ENCODE results near the gene MAP7. TPM values are rescaled to one million over a fixed set of nuclear protein-coding genes. Genes with fewer than 3 reads are reported as not detected.

MAP7 gene
- total RNA-seq, 4 donors from 2014 or later: 4.6 to 9.7 (median 6.0) TPM

DNA sequence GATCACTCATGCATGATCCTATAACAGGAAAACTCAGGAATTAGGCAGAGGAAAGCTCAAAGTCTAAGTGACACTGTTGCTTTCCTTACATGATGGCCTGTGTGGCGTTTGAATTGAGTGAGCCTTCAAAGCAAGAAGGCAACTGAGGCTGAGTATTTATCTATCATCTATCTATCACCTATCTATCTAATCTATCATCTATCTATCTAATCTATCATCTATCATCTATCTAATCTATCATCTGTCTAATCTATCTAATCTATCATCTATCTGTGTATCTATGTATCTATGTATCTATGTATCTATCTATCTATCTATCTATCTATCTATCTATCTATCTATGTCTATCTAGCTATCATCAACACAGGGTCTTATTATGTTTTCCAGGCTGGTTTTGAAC lies 218.8 kb downstream of the MAP7 start:
- TF ChIP-seq CTCF (IDR thresholded peaks at IDR 0.05; ENCODE audit: low read depth): no peak

DNA sequence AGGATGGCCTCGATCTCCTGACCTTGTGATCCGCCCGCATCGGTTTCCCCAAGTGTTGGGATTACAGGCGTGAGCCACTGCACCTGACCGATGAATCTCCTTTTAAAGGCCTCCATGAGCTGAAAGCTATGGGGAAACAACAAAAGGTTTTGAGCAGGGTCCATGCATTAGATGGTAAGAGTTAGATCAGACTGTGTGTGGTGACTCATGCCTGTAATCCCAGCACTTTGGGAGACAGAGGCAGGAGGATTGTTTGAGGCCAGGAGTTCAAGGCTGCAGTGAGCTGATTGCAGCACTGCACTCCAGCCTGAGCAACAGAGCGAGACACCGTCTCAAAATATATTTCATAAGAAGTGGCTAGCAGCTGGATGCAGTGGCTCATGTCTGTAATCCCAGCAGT lies 219.6 kb downstream of the MAP7 start:
- no peak for TF ChIP-seq CTCF (IDR thresholded peaks at IDR 0.05; ENCODE audit: low read depth)

DNA sequence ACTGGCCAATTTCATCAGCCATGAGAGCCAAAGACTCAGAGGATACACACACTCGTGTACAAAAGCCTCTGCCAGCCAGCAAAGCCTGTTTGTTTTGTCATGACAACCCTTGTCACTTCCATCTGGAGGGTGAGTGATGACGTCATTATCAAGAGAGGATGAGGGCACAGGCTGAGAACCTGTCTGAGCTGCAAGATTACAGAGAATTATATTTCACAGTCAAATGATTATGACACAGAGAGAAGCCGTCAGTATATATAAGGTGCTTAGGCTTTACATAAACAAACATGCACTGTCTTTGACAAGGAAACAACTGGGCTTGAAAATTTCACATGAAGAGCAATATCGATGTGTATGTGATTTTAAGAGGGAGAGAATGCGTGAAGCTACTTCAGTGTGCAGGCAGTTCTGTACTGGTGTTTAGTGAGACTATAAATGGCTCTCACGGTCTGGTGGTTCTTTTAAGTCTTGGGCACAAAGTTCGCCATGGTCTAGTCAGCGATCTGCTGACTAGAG lies 224.1 kb downstream of the MAP7 start:
- no peak for TF ChIP-seq CTCF (IDR thresholded peaks at IDR 0.05; ENCODE audit: low read depth)

DNA sequence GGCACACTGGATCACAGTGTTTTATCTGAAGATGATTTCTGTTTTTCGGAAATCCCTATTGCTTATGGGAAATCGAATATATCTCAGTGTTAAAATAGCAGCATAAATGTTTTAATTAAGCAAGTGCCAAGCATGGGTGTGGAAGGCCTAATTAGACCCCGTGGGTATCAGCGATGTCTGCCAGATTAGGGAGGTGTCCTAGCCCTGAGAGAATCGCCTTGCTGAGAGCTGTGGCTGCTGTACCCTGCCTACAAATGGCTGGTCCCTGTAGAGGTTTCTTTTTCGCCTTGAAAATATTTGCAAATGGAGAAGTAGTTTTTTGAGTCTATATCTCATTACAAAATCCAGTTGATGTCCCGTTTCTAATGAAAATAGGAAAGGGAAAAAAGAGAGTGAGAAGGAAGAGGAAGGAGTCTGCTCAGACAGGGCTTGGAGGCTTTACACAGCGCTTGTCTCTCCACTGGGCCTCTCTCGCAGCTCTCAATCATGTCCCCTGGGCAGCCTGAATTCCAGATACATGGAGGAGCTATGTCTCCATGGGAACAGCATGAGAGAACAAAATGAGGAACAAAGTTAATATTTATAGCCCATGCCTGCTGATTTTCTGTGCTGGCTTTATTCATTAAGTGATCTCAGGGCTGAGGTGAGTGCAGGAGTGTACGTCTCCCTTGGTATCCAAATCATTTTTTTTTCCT lies 225.4 kb downstream of the MAP7 start:
- no peak for TF ChIP-seq CTCF (IDR thresholded peaks at IDR 0.05; ENCODE audit: low read depth)

- no peak for TF ChIP-seq CTCF (IDR thresholded peaks at IDR 0.05; ENCODE audit: low read depth)
These were observed 226.7 kb downstream of the MAP7 start for GRCh38 chr6:136323431-136324112.

DNA sequence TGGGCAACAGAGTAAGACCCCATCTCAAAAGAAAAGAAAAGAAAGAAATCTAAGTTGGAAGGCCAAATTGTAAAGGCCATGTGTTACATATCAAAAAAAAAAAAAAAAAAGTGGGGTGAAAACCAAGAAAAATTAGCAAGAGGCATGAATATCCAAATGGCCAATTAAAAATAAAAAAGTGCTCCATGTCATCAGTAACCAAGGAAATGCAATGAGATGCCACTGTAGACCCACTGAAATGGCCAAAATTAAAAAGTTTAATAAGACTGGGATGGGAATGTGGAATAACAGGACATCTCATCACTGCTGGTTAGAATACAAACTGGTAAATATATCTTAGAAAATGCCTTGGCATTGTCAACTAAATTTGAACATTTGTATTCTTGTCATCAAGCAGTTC lies 230.5 kb downstream of the MAP7 start:
- no peak for TF ChIP-seq CTCF (IDR thresholded peaks at IDR 0.05; ENCODE audit: low read depth)

DNA sequence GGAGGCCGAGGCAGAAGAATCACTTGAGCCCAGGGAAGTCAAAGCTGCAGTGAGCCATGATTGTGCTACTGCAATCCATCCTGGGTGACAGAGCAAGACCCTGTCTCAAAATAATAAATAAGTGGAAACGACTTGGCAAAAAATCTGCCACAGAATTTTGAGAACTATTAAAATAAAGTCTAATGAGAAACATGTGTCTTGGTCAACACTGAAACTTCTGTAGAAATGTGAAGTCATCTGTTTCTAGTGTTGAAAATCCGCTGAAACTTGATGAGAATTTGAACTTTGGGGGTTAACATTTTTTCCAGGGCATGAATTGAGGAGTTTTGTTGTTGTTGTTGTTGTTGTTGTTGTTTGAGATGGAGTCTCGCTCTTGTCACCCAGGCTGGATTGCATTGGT lies 231.5 kb downstream of the MAP7 start:
- TF ChIP-seq CTCF (IDR thresholded peaks at IDR 0.05; ENCODE audit: low read depth): no peak

Data from subcutaneous adipose tissue (tissue), 4 donors.